Stimulated activated CD8-positive, alpha-beta memory T cell treated with anti-CD3 and anti-CD28 coated beads, Interleukin-4, amount 100 ng/mL, for 4 hours (primary cell): Measurements from ENCODE around the gene KRTAP10-8.
"Not testable (repeated sequence)": the region's sequence is repeated elsewhere in the genome, so short reads cannot be mapped to it uniquely, and the experiment has no call there.

Experiments used
- DNase-seq, 2 donors: peaks; one replicate each; pipeline ENCODE4 v3.0.0-alpha.2; 2020; ENCODE audit warnings: low read depth in 2 of 2, low spot score in 1 of 2

Gene KRTAP10-8

DNA sequence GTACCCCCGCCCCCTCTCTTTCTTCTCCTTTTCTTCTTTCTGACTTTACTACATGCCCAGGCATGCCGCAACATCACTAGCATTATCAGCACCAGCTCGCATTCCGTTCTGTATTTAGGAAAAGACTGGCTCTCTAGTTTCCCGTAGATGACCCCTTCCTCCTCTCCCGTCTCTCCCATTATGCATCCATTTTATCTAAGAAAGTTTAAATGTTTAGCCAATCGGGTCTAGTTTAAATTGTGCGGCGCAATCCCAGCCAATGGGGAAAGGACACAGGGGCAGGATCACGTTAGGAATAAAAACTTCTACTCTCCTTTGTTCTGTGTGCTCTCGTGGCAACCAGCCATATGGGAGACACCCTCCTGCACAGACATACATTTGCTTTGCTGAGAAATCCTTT lies 13.8 kb upstream of the KRTAP10-8 start:
- DNase-seq = no peak

DNA sequence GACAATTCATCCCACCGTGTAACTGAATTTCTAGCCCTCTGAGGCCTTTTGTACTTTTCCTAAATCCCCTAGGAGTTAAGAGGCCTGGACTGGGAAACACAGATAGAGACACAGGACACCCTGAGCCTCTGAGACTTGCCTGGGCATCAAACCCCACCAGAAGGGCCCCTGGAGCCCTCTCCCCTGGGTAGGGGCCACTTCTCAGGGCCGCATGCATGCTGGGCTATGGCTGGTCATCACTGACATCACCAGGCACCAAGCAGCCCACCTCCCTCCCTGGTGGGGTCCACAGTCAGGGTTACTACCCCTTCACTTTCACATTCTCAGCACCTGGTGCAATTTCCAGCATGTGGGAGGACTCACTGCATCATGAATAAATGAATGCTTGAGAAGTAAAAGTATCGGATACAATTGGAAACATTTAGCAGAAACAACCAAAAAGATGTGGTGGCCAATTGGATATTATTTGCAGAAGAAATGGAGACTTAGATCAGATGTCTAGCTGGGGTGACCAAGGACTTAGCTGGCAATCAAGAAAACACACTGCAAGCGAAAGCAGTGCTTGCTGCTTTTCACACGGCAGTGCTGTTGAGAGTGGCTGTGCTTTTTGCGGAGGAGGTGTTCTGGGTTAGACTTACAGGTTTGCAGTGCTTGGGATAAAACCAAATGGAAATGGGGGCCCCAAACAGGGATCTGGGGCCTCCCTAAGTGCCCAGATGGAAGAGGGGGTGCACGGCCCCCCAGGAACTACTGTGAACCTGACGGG lies 12.4 kb upstream of the KRTAP10-8 start:
- DNase-seq = no peak

GRCh38 chr21:44600118-44600978 lies 11.5 kb upstream of the KRTAP10-8 start, which contains the start of gene KRTAP10-7:
Gene KRTAP10-7, plus strand, starts transcription at chr21:44600597. Its CDS starts 25 bp downstream, at chr21:44600622.
- not testable (repeated sequence) for DNase-seq

- not testable (repeated sequence) for DNase-seq
Observed at GRCh38 chr21:44601091-44601490, 10.8 kb upstream of the KRTAP10-8 start.

- no peak for DNase-seq
Observed at GRCh38 chr21:44601596-44602462, 10.1 kb upstream of the KRTAP10-8 start.

DNA sequence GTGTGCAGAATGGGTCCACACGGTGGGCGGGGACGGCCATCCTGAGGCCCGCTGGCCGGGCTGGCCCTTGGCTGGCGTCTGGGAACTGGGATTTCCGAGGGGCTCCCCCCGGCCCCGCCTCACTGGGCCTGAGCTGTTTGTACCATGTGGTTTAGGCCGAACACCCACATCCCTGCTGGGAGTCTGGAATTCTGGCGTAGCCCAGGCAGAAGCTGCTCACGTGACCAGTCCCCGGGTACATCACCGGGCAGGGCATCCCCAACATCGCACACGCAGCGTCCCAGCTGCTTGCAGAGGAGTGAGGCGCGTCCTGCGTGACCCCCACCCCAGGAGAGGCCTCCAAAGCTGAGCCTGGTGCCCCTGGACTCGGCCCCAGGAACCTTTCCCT lies 9.4 kb upstream of the KRTAP10-8 start:
- no peak for DNase-seq

- DNase-seq = no peak
Observed at GRCh38 chr21:44603109-44603875, 8.6 kb upstream of the KRTAP10-8 start.

- no peak for DNase-seq
Observed at GRCh38 chr21:44603911-44604310, 8.0 kb upstream of the KRTAP10-8 start.

DNA sequence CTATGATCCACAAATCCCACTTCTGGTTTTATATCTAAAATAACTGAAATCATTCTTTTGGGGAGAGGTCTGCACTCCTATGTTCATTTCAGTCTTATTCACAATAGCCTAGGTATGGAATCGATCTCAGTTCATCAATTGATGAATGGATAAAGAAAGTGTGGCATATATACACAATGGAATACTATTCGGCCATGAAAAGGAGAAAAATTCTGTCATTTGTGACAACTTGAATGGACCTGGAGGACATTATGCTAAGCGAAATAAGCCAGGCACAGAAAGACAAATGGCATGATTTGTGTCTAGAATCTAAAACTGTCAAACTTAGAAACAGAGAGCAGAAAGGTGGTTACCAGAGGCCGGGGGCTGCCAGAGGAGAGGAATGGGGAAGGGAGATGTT lies 5.4 kb upstream of the KRTAP10-8 start:
- DNase-seq = no peak

- DNase-seq = no peak
Observed at GRCh38 chr21:44609193-44609592, 2.7 kb upstream of the KRTAP10-8 start.

GRCh38 chr21:44610157-44610843 lies 1.6 kb upstream of the KRTAP10-8 start:
- DNase-seq = not testable (repeated sequence)

- no peak for DNase-seq
Observed at GRCh38 chr21:44611551-44611950, 328 bp upstream of the KRTAP10-8 start.

- no peak for DNase-seq
Observed at GRCh38 chr21:44612669-44613229, 870 bp downstream of the KRTAP10-8 start.

DNA sequence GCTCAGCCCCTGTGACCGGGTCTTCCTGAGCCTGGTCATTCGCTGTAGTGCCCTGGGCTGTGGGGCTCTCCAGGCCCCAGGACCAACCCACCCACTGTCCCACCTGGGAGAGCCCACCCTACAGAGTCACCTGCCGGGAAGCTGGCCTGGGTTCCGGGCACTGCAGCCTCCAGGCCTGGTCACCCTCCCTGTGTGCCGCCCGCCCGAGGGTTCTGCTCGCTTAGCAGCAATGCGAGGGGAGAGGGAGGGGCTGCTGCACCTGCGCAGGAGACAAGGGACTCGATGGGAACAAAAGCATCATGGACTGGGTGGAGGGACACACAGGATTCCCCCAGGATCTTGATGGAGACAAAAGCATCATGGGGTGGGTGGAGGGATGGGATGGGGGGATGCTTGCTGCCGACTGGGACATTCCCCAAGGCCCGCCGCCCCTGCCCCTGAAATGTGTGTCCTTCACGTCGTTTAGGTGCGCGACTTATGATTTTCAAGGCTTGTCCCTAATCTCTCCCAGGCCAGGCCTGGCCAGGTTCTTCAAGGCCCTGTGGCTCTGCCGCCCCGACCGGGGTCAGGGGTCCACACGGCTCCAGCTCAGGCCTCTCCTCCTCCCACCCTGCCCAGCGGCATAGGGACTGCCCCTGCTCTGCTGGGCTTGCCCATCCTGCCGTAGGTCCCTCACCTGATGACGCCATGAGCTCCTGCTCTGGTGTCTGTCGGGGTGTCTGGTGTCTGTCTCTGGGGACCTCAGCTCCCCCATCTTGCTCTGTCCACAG lies 1.7 kb downstream of the KRTAP10-8 start:
- no peak for DNase-seq

DNA sequence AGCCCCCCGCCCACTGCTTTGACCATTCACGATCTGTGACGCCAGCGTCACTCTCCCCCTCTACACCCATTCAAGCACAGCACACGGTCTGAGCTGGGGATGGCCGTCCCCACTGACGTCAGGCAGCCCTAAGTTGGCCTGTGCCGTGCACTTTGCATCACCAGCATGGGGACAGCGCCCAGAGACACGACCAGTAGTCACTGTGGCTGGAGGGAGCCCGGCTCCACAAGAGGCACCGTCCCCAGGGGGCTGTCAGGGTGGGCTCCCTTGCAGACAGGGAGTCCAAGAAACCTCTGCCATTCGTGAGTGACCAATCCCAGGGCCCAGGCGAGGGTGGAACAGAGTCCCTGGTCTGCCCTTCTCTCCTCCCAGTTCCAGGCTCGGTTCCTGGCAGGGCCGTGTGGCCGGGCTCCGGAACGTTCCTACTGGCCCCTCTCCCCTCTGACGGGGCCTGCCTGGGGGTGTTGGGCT lies 2.3 kb downstream of the KRTAP10-8 start:
- DNase-seq = no peak

- no peak for DNase-seq
Observed at GRCh38 chr21:44614961-44615391, 3.1 kb downstream of the KRTAP10-8 start.

DNA sequence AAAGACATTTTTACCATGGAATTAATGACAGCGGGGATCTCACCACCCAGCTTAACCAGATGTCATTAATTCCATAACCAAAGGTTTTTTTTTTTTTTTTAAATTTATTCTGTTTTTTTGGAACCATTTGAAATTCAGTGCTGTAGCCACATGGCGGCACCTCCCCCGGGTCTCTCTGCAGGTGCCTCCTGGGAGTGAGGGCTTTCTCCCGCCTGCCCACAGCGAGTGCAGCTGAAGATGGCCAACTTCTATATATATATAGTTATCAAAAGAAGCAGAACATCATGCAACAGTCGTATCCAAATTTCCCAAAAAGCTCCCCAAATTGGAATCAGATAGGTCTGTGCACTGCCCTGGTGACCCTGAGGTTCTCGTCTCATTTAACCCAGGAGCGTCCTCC lies 3.6 kb downstream of the KRTAP10-8 start:
- DNase-seq = no peak

DNA sequence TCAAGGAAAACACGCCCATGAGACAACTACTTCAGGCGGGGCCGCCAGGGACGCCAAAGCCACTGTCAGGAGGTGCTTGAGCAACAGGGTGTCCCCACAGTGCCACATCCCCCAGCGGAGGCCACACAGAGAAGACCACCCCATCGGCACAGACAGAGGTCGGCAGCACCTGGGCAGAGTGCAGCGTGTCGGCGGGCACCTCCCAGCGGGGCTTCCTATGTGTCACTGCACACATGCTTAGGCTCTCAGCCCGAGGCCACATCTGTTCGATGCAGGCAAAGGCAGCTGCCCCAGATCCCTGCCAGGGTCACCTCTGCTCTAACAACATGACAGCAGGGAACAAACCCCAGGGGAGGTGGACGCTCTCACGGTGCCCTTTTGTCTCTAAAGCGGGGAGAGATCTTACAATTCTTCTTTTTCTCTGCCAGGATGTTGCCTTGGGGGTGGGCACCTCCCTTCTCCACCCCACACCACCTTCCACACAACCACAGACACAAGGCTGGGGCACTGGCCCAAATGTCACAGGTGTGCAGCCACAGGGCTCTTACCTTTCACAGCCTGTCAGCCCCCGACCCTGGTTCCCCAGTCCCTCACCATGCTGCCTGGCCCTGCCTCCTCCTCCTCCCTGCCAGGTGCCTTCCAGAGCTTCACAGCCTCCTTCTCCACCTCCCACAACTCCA lies 4.2 kb downstream of the KRTAP10-8 start:
- DNase-seq = no peak
